Measurements from ENCODE around the gene TBC1D3B. TPM values are rescaled to one million over a fixed set of nuclear protein-coding genes. Genes with fewer than 3 reads are reported as not detected.
A peak's percentile ranks its signal among the peaks of the same experiment; 100 is the strongest.

The TBC1D3B gene
- total RNA-seq, 1 donor from 2014 or later, result 8.4 TPM

DNA sequence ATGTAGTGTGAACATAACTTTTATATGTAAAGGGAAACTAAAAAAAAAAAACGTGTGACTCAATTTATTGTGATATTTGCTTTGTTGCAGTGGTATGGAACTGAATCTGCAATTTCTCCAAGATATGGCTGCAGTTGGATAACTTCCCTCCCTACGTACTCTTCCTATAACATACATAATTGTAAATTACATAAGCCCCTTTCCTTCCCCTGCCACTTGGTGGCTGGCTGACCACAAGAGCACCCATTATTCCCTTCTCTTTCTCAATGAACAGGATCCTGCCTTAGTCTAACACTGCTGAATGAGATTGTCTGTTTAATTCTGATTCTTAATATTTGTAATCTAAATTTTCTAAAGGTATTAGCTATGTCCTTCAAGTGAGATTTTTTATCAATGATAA, 45.0 kb downstream of the TBC1D3B start:
- TF ChIP-seq, protein P1, sequence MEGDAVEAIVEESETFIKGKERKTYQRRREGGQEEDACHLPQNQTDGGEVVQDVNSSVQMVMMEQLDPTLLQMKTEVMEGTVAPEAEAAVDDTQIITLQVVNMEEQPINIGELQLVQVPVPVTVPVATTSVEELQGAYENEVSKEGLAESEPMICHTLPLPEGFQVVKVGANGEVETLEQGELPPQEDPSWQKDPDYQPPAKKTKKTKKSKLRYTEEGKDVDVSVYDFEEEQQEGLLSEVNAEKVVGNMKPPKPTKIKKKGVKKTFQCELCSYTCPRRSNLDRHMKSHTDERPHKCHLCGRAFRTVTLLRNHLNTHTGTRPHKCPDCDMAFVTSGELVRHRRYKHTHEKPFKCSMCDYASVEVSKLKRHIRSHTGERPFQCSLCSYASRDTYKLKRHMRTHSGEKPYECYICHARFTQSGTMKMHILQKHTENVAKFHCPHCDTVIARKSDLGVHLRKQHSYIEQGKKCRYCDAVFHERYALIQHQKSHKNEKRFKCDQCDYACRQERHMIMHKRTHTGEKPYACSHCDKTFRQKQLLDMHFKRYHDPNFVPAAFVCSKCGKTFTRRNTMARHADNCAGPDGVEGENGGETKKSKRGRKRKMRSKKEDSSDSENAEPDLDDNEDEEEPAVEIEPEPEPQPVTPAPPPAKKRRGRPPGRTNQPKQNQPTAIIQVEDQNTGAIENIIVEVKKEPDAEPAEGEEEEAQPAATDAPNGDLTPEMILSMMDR (IDR thresholded peaks at IDR 0.05), result peak; percentile 19
- H3K27me3 Mint-ChIP-seq (ENCODE audit: low read depth), result peaks cover 2% of the 10 kb centered on the region
- H3K4me3 Mint-ChIP-seq (ENCODE audit: unreplicated experiment), result no peak overlapping the region

DNA sequence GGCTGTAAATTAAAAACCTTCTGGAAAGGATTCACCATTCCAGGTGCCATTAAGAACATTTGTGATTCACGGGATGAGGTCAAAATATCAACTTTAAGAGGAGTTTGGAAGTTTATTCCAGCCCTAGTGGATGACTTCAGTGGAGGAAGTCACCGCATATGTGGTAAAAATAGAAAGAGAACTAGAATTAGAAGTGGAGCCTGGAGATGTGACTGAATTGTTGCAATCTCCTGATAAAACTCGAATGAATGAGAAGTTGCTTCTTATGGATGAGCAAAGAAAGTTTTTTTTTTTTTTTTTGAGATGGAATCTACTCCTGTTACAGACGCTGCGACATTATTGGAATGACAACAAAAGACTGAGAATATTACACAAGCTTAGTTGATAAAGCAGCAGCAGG, 46.1 kb downstream of the TBC1D3B start:
- TF ChIP-seq, protein P1 (IDR thresholded peaks at IDR 0.05), result no peak
- no peak overlapping the region for H3K27ac Mint-ChIP-seq (ENCODE audit: unreplicated experiment)
- H3K4me3 Mint-ChIP-seq (ENCODE audit: unreplicated experiment), result no peak overlapping the region
- H3K36me3 Mint-ChIP-seq (ENCODE audit: low read depth), result no peaks in the 10 kb centered on the region
- no peaks in the 10 kb centered on the region for H3K27me3 Mint-ChIP-seq (ENCODE audit: low read depth)
- H3K9me3 Mint-ChIP-seq (ENCODE audit: low read depth), result no peaks in the 10 kb centered on the region
- H3K4me1 Mint-ChIP-seq (ENCODE audit: low read depth), result peaks cover 35% of the 10 kb centered on the region
- no peak for DNase-seq (ENCODE audit: low spot score)

More for the DNA sequence above, 45.0 kb downstream of the TBC1D3B start:
- no peak overlapping the region for H3K27ac Mint-ChIP-seq (ENCODE audit: unreplicated experiment)
- peaks cover 35% of the 10 kb centered on the region for H3K4me1 Mint-ChIP-seq (ENCODE audit: low read depth)
- no peaks in the 10 kb centered on the region for H3K36me3 Mint-ChIP-seq (ENCODE audit: low read depth)
- H3K9me3 Mint-ChIP-seq (ENCODE audit: low read depth), result no peaks in the 10 kb centered on the region
- no peak for DNase-seq (ENCODE audit: low spot score)

DNA sequence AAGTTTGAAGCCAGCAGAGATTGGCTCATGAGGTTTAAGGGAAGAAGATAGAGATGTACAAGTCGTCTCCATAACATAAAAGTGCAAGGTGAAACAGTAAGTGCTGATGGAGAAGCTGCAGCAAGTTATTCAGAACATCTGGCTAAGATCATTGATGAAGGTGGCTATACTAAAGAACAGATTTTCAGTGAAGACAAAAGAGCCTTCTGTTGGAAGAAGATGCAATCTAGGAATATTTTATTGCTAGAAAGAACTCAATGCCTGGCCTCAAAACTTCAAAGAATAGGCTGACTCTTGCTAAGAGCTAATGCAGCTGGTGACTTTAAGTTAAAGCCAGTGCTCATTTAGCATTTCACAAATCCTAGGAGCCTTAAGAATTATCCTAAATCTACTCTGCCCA, 46.8 kb downstream of the TBC1D3B start:
- H3K27ac Mint-ChIP-seq (ENCODE audit: unreplicated experiment), result no peak overlapping the region
- no peak overlapping the region for H3K4me3 Mint-ChIP-seq (ENCODE audit: unreplicated experiment)
- H3K9me3 Mint-ChIP-seq (ENCODE audit: low read depth), result no peaks in the 10 kb centered on the region
- no peak for DNase-seq (ENCODE audit: low spot score)
- peaks cover 35% of the 10 kb centered on the region for H3K4me1 Mint-ChIP-seq (ENCODE audit: low read depth)
- H3K27me3 Mint-ChIP-seq (ENCODE audit: low read depth), result no peaks in the 10 kb centered on the region
- no peaks in the 10 kb centered on the region for H3K36me3 Mint-ChIP-seq (ENCODE audit: low read depth)
- TF ChIP-seq, protein P1 (IDR thresholded peaks at IDR 0.05), result no peak

DNA sequence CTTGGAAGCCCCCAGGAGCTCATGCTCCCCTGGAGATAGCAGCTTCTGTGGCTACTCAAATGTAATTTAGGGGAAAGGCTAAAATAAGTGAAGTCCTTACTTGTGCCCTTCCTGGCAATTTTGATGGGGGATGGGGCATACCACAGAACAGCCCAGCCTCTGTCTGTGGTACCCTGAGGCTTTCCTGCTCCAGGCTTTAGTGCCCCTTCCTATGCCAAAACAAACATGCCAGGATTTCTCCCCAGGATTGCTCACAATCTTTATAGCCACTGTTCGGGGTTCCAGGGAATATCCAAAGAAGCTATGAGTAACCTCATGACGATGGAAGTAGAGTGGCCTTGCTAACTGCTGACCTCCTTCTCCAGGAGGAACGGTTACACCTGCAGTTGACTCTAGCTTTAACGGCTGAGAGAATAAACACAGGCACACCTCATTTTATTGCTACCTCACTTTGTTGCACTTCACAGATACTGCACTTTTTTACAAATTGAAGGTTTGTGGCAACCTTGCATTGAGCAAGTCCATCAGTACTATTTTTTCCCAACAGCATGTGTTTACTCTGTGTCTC, 47.9 kb downstream of the TBC1D3B start:
- Mint-ChIP-seq H3K27ac (ENCODE audit: unreplicated experiment) (no peak overlapping the region), H3K9me3 (ENCODE audit: low read depth) (no peaks in the 10 kb centered on the region), H3K27me3 (ENCODE audit: low read depth) (no peaks in the 10 kb centered on the region), H3K4me1 (ENCODE audit: low read depth) (peaks cover 29% of the 10 kb centered on the region), H3K36me3 (ENCODE audit: low read depth) (no peaks in the 10 kb centered on the region), H3K4me3 (ENCODE audit: unreplicated experiment) (no peak overlapping the region)
- no peak for DNase-seq (ENCODE audit: low spot score)
- TF ChIP-seq, protein P1 (IDR thresholded peaks at IDR 0.05), result no peak

DNA sequence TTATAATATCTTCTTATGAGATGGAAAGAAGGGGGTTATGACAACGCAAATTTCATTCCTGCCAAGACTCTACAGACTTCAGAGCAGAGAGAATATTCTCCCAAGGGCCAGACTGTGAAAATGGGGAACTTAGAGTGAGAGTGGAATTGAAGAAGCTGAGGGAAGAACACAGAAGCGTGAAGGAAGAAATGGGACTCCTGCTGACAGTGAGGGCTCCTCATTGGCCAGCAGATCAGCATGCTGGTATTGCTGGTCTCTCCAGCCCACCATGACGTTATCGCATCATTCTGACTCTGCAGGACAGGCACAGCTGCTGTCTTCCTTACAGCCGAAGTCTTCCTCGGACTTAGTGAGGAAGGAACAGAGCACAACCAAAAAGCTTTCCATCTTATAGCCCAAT, 48.5 kb downstream of the TBC1D3B start:
- no peaks in the 10 kb centered on the region for H3K9me3 Mint-ChIP-seq (ENCODE audit: low read depth)
- H3K4me1 Mint-ChIP-seq (ENCODE audit: low read depth), result peaks cover 23% of the 10 kb centered on the region
- TF ChIP-seq, protein P1 (IDR thresholded peaks at IDR 0.05), result no peak
- H3K36me3 Mint-ChIP-seq (ENCODE audit: low read depth), result no peaks in the 10 kb centered on the region
- DNase-seq (ENCODE audit: low spot score), result no peak
- H3K27ac Mint-ChIP-seq (ENCODE audit: unreplicated experiment), result no peak overlapping the region
- peaks cover 5% of the 10 kb centered on the region for H3K27me3 Mint-ChIP-seq (ENCODE audit: low read depth)
- no peak overlapping the region for H3K4me3 Mint-ChIP-seq (ENCODE audit: unreplicated experiment)
